ENCODE data around the gene SNTG2. TPM values are rescaled to one million over a fixed set of nuclear protein-coding genes. Genes with fewer than 3 reads are reported as not detected.
A peak's percentile ranks its signal among the peaks of the same experiment; 100 is the strongest.

Gene SNTG2
- total RNA-seq, 1 donor from 2014 or later = 11.8 TPM

GRCh38 chr2:932320-933115 is 18.1 kb upstream of the SNTG2 start:
- Histone ChIP-seq H3K4me3 (no peak overlapping the region), H3K9me3 (no peaks in the 10 kb centered on the region), H3K4me1 (no peaks in the 10 kb centered on the region), H3K27ac (no peak overlapping the region), H3K27me3 (no peaks in the 10 kb centered on the region), H3K36me3 (no peaks in the 10 kb centered on the region)
- no peak for TF ChIP-seq POLR2A (IDR thresholded peaks at IDR 0.05)
- TF ChIP-seq CTCF (IDR thresholded peaks at IDR 0.05) = no peak
- TF ChIP-seq POLR2AphosphoS5 (IDR thresholded peaks at IDR 0.05; ENCODE audit: insufficient read depth in 1 of 2, low read depth in 1 of 2) = no peak
- intact Hi-C loops (cut with DNase I) = no loop called here
- DNase-seq (ENCODE audit: extremely low spot score in 2 of 2) = no peak

- no peaks in the 10 kb centered on the region for H3K9me3 ChIP-seq
- TF ChIP-seq POLR2AphosphoS5 (IDR thresholded peaks at IDR 0.05; ENCODE audit: insufficient read depth in 1 of 2, low read depth in 1 of 2) = no peak
- no peak for TF ChIP-seq CTCF (IDR thresholded peaks at IDR 0.05)
- TF ChIP-seq POLR2A (IDR thresholded peaks at IDR 0.05) = no peak
- no peaks in the 10 kb centered on the region for H3K36me3 ChIP-seq
- DNase-seq (ENCODE audit: extremely low spot score in 2 of 2) = no peak
- H3K4me1 ChIP-seq = no peaks in the 10 kb centered on the region
- H3K4me3 ChIP-seq = no peak overlapping the region
- no peak overlapping the region for H3K27ac ChIP-seq
- no peaks in the 10 kb centered on the region for H3K27me3 ChIP-seq
- intact Hi-C loops (cut with DNase I) = no loop called here
Measured at GRCh38 chr2:933734-934295, 16.8 kb upstream of the SNTG2 start.

GRCh38 chr2:937530-937929 is 13.1 kb upstream of the SNTG2 start:
- Histone ChIP-seq H3K4me1 (no peaks in the 10 kb centered on the region), H3K9me3 (no peaks in the 10 kb centered on the region), H3K27me3 (no peaks in the 10 kb centered on the region), H3K27ac (no peak overlapping the region), H3K4me3 (no peak overlapping the region), H3K36me3 (no peaks in the 10 kb centered on the region)
- peak in 1 of 2 donors; percentile 58 for DNase-seq (ENCODE audit: extremely low spot score in 2 of 2)
- TF ChIP-seq POLR2A (IDR thresholded peaks at IDR 0.05) (no peak), POLR2AphosphoS5 (IDR thresholded peaks at IDR 0.05; ENCODE audit: insufficient read depth in 1 of 2, low read depth in 1 of 2) (no peak), CTCF (IDR thresholded peaks at IDR 0.05) (no peak)
- intact Hi-C loops (cut with DNase I) = no loop called here

- no peaks in the 10 kb centered on the region for H3K9me3 ChIP-seq
- H3K27ac ChIP-seq = no peak overlapping the region
- peak in 1 of 2 donors; percentile 77 for DNase-seq (ENCODE audit: extremely low spot score in 2 of 2)
- intact Hi-C loops (cut with DNase I) = no loop called here
- no peaks in the 10 kb centered on the region for H3K4me1 ChIP-seq
- H3K27me3 ChIP-seq = no peaks in the 10 kb centered on the region
- no peak for TF ChIP-seq CTCF (IDR thresholded peaks at IDR 0.05)
- TF ChIP-seq POLR2A (IDR thresholded peaks at IDR 0.05) = no peak
- no peak for TF ChIP-seq POLR2AphosphoS5 (IDR thresholded peaks at IDR 0.05; ENCODE audit: insufficient read depth in 1 of 2, low read depth in 1 of 2)
- no peaks in the 10 kb centered on the region for H3K36me3 ChIP-seq
- no peak overlapping the region for H3K4me3 ChIP-seq
Measured at GRCh38 chr2:938181-939005, 12.3 kb upstream of the SNTG2 start.
